HUES6 (cell line): Measurements from ENCODE around the gene GSS.

Experiments
- H3K27ac ChIP-seq: 2 replicates; pipeline ENCODE4 v1.7.0; 2013; ENCODE audit warnings: low read depth, mild to moderate bottlenecking, low read length, inconsistent platforms
- H3K27me3 ChIP-seq: 2 replicates; pipeline ENCODE4 v1.6.1; 2013; ENCODE audit warnings: low read length; ENCODE audit not compliant: control insufficient read depth, insufficient read depth
- H3K36me3 ChIP-seq: 2 replicates; pipeline ENCODE4 v1.6.1; 2013; ENCODE audit warnings: low read length; ENCODE audit not compliant: control insufficient read depth, insufficient read depth
- H3K4me1 ChIP-seq: 2 replicates; pipeline ENCODE4 v1.6.1; 2013; ENCODE audit warnings: low read length; ENCODE audit not compliant: control insufficient read depth, insufficient read depth
- H3K4me3 ChIP-seq: 2 replicates; pipeline ENCODE4 v1.5.1; 2013; ENCODE audit warnings: low read depth, low read length
- H3K9ac ChIP-seq: one replicate; pipeline ENCODE4 v1.6.1; 2013; ENCODE audit warnings: mild to moderate bottlenecking, low read length
- H3K9me3 ChIP-seq: 2 replicates; pipeline ENCODE4 v1.6.1; 2013; ENCODE audit warnings: low read depth, low read length; ENCODE audit not compliant: control insufficient read depth, insufficient read depth

The GSS gene

DNA sequence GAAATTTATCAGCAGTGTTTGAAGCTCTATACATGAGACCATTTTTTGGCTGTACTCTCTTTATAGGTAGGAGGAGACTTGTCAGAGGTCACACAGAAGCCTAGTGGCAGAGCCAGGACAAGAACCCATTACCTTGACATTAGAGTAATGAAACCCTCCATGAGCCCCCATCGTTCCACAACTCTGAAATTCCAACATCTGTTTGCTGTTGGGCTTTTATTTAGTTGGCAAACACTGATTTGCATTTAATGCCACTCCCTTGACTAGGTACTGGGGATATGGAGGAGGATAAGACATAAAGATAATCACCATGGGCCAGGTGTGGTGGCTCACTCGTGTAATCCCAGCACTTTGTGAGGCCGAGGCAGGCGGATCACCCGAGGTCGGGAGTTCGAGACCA is 1.6 kb downstream of the GSS start:
- H3K27me3 ChIP-seq = no peaks in the 10 kb centered on the region
- no peak overlapping the region for H3K27ac ChIP-seq
- H3K9me3 ChIP-seq = no peaks in the 10 kb centered on the region
- H3K4me1 ChIP-seq = peaks cover 26% of the 10 kb centered on the region
- peaks cover 14% of the 10 kb centered on the region for H3K36me3 ChIP-seq
- no peak overlapping the region for H3K9ac ChIP-seq
- H3K4me3 ChIP-seq = no peak overlapping the region

DNA sequence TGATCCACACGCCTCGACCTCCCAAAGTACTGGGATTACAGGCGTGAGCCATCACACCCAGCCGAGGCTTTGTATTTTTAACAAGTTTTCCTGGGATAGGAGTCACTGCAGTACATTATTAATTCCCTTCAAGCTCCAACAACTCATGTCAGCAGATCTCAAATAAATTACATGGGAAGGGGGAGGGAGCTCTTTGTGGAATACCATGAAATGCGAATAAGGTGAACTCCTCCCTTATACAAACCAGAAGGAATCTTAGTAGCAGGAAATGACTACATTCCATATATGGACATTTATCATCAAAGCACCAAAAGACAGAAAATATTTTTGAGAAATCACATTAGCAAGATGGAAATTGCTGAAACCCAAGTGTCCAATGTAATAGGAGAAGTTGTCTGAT is 2.9 kb downstream of the GSS start:
- H3K36me3 ChIP-seq = peaks cover 18% of the 10 kb centered on the region
- no peak overlapping the region for H3K27ac ChIP-seq
- H3K9me3 ChIP-seq = no peaks in the 10 kb centered on the region
- H3K9ac ChIP-seq = no peak overlapping the region
- no peaks in the 10 kb centered on the region for H3K27me3 ChIP-seq
- H3K4me3 ChIP-seq = no peak overlapping the region
- peaks cover 26% of the 10 kb centered on the region for H3K4me1 ChIP-seq

DNA sequence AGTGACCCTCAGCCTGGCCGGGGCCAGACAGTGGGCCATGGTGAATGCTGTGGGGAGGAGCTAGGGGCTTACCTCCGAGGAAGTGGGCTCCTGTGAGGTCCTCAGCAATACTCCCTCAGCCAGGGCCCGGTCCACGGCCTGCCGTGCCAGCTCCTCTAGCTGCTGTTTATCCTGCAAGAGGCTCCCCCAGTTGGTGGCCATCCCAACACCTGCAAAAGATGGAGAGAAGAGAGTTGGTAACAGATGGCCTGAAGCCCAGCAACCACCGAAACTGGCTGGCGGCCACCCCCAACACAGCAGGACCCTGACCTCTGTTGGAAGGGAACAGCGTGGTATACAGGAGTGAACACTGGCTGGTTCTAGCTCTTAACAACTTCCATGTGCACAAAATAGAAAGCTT is 4.0 kb downstream of the GSS start:
- Histone ChIP-seq H3K36me3 (peaks cover 18% of the 10 kb centered on the region), H3K9me3 (no peaks in the 10 kb centered on the region), H3K4me1 (peaks cover 21% of the 10 kb centered on the region), H3K4me3 (no peak overlapping the region), H3K27me3 (no peaks in the 10 kb centered on the region), H3K9ac (no peak overlapping the region), H3K27ac (no peak overlapping the region)

DNA sequence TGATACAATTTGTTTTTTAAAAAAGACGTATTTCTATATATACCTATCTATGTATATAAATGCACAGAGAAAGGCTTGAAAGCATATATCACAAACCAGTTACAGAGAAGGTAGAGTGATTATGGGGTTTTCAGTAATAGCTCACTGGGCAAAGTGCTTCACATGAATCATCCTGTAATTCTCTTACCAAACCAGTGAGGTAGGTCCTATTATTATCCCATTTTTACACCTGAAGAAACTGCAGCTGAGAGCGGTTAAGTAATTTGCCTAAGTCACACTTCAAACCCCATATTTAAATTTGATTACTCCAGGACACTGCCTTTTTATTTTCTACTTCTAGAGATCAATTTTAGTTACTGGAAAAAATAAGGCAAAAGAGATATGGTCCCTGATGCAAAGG is 4.4 kb downstream of the GSS start:
- H3K27me3 ChIP-seq = no peaks in the 10 kb centered on the region
- H3K4me3 ChIP-seq = no peak overlapping the region
- no peaks in the 10 kb centered on the region for H3K9me3 ChIP-seq
- no peak overlapping the region for H3K27ac ChIP-seq
- H3K9ac ChIP-seq = no peak overlapping the region
- H3K4me1 ChIP-seq = peaks cover 17% of the 10 kb centered on the region
- peaks cover 21% of the 10 kb centered on the region for H3K36me3 ChIP-seq

DNA sequence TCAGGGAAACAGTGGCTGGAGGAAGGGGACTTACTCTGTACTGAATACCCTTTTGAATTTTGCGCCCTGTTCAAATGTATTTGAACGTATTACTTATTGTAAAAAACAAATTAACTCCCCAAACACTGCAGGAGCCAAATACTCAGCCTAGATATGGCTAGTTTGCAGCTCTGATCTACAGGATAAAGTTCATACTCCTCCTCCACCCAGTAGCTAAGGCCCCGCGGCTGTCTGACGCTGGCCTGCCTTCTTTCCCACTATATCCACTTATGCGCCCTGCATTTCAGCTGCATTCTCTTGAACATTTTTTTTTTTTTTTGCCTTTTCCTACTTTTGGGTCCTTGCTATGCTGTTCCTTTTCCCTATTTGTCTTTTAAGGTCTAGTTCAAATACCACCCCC is 6.5 kb downstream of the GSS start:
- peaks cover 31% of the 10 kb centered on the region for H3K36me3 ChIP-seq

DNA sequence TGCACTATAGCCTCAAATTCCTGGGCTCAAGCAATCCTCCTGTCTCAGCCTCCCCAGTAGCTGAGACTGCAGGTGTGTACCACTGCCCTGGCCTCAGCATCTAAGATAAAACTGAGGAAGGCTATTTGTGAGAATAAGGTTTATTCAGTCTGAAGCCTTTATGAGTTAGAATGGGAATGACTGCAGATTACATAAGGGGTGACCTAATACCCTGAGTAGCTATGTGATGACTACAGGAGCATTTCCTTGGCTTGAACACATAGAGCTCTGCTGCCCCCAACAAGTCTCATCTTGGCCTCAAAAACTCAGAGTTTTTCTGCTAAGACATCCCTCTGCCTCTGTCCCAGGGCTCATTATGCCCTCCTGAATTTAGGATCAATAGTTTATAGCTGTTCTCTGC is 7.6 kb downstream of the GSS start:
- Histone ChIP-seq H3K27me3 (no peaks in the 10 kb centered on the region), H3K9me3 (no peaks in the 10 kb centered on the region), H3K36me3 (peaks cover 42% of the 10 kb centered on the region), H3K4me3 (no peak overlapping the region), H3K9ac (no peak overlapping the region), H3K4me1 (peaks cover 6% of the 10 kb centered on the region; the same call in 1 of the 2 replicates), H3K27ac (no peak overlapping the region)

More for the DNA sequence above, 6.5 kb downstream of the GSS start:
- H3K9me3 ChIP-seq = no peaks in the 10 kb centered on the region
- H3K27ac ChIP-seq = no peak overlapping the region
- H3K4me3 ChIP-seq = no peak overlapping the region
- H3K4me1 ChIP-seq = peaks cover 9% of the 10 kb centered on the region; the same call in 1 of the 2 replicates
- H3K27me3 ChIP-seq = no peaks in the 10 kb centered on the region
- no peak overlapping the region for H3K9ac ChIP-seq

DNA sequence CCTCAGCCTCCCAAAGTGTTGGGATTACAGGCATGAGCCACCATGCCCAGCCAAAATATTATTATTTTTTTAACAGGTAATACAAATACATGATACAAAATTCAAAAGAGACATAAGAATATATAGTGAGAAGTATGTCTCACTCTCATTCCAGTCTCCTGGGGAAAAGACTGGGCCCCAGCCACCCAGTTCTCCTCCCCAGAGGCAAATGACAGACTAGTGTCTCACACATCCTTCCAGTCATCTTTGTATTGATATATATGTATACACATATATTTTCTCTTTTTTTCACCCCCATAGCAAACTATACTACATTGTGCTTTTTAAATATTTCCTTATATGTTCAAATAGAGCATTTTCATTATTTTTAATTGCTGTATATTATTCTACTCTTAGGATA is 8.3 kb downstream of the GSS start:
- Histone ChIP-seq H3K9ac (no peak overlapping the region), H3K27ac (no peak overlapping the region), H3K4me3 (no peak overlapping the region), H3K9me3 (no peaks in the 10 kb centered on the region), H3K36me3 (peaks cover 47% of the 10 kb centered on the region), H3K27me3 (no peaks in the 10 kb centered on the region), H3K4me1 (no peaks in the 10 kb centered on the region)

DNA sequence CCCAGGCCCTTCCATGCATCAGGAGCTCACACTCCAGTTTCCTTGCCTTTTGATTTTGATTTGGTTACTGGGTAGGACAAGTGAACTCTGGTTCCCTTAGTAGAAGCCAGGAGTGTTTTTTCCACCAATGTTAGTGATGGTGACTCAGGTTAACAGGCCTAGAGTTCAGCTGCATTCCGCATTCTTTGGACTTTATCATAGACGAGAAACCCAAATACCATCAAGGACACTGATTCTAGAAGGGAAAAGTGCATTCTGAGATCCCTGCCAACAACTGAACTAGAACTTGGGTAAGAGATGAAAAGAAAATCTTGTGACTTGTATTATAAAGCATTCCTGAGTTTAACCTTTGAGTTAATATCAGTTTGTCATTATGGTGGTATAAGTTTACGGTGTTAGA is 8.9 kb downstream of the GSS start:
- Histone ChIP-seq H3K4me1 (no peaks in the 10 kb centered on the region), H3K36me3 (peaks cover 54% of the 10 kb centered on the region), H3K9ac (no peak overlapping the region), H3K9me3 (no peaks in the 10 kb centered on the region), H3K27ac (no peak overlapping the region), H3K27me3 (no peaks in the 10 kb centered on the region), H3K4me3 (no peak overlapping the region)

DNA sequence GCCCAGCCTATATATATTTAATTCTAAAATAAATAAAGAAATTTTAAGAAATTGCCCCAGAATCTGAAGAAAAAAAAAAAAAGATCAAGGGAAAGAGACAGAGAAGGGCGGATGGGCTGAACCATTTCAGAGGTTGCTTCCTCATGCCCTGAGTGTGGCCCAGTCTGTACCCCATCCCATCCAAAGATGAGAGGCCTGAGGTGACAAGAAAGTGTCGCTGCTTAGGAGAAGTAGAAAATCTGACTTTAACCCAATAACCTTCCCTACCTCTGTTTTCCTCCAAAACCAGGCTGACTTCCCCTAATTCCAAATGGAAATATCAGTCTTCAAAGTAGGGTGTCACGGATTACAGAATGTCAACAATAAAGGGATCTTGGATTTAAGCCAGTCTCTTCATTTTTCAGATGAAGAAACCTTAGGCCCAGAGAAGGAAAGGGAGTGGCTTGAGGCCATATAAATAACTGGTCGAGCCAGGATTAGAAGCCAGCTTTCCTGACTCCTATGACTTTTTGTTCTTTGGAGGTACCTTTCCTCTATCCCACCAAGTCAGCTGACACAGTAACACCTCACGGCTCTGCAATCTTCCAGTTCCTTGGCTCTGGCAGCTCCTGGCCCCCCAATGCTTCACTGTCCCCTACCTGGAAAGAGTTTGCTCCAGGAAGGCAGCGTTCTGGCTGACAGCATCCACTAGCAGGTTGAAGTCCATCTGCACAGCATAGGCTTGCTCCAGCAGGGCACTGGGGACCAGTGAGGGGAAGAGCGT is 10.1 kb downstream of the GSS start:
- Histone ChIP-seq H3K27me3 (no peaks in the 10 kb centered on the region), H3K36me3 (peaks cover 62% of the 10 kb centered on the region), H3K9ac (no peak overlapping the region), H3K4me3 (no peak overlapping the region), H3K9me3 (no peaks in the 10 kb centered on the region), H3K4me1 (no peaks in the 10 kb centered on the region), H3K27ac (no peak overlapping the region)

DNA sequence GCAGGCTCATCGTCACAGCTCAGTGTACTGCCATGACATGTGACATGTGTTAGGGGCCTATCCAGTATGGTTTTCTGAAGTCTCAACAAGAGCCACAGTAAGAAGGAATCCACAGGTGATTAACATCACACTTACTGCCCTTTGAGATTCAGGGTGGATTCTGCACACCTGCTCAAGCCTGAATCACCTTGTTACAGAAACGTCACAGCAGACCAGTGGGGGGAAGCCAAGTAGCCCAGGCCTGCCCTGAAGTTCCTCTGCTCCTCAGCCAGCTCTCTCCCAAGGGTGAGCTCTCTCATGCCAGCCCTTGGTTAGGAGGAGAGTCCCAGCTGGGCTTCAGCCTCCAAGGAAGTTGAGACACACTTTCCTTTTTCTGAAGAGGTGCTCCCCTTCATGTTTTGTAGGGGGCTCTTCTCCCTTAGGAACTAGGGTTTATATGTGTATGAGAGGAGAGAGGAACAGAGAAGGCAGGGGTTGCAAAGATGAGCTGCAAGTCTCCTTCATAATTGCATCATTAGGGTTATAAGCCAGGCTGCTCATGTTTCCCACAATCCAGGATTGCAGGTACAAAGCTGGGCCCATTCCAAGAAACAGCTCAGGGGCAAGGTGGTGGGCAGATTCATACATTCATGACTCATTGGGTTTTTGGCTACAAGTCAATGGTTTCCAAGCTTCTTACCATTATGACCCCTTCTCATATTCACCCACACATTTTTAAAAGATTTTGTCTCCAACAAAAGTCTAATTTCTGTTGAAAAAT is 11.6 kb downstream of the GSS start:
- Histone ChIP-seq H3K9ac (no peak overlapping the region), H3K36me3 (peaks cover 54% of the 10 kb centered on the region)

DNA sequence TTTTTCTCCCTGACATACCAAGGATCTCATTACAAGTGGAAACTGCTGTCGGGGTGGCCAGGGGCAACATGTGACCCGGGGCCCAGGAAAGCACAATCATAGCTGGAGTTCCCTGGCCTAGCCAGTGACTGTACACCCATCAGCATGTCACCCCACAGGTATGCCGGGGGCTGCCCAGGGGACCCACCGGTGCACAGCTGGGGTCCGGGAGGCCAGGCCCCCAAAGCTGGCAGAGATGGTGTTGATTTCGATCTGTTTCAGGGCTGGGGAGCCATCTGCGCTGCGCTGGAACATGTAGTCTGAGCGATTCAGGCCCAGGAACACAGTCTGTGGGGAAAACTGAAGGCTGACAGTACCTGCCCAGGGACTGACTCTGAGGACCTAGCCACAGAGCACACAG is 13.3 kb downstream of the GSS start:
- Histone ChIP-seq H3K9ac (no peak overlapping the region), H3K4me3 (no peak overlapping the region), H3K27me3 (no peaks in the 10 kb centered on the region), H3K9me3 (no peaks in the 10 kb centered on the region), H3K27ac (no peak overlapping the region), H3K36me3 (peaks cover 61% of the 10 kb centered on the region), H3K4me1 (no peaks in the 10 kb centered on the region)

More for the DNA sequence above, 11.6 kb downstream of the GSS start:
- Histone ChIP-seq H3K9me3 (no peaks in the 10 kb centered on the region), H3K4me3 (no peak overlapping the region), H3K27ac (no peak overlapping the region), H3K27me3 (no peaks in the 10 kb centered on the region), H3K4me1 (no peaks in the 10 kb centered on the region)
